Tibial nerve (tissue), 4 donors: Measurements from ENCODE around the gene BTRC. TPM values are rescaled to one million over a fixed set of nuclear protein-coding genes. Genes with fewer than 3 reads are reported as not detected.

Experiments
- DNase-seq, 2 donors: peaks; one replicate each; pipeline ENCODE4 v3.0.0-alpha.2; 2019; ENCODE audit warnings: low spot score in 2 of 2
- H3K27ac ChIP-seq, 4 donors: fragments of 200-600 bp; sonication (generic) in 3 of 4; one replicate each; pipeline ENCODE4 v1.5.1; 2017 to 2019; ENCODE audit warnings: mild to moderate bottlenecking in 1 of 4
- H3K27me3 ChIP-seq, 2 donors: fragments of 200-600 bp; sonication (generic) in 1 of 2; one replicate each; pipeline versions ENCODE4 v1.5.1 to v1.6.0; 2017 to 2019
- H3K36me3 ChIP-seq, 3 donors: fragments of 200-600 bp; sonication (generic); one replicate each; pipeline ENCODE4 v1.5.1; 2018 to 2019
- H3K4me1 ChIP-seq, 4 donors: fragments of 200-600 bp; sonication (generic) in 3 of 4; one replicate each; pipeline ENCODE4 v1.5.1; 2017 to 2019
- H3K4me3 ChIP-seq, 4 donors: fragments of 200-600 bp; sonication (generic) in 3 of 4; one replicate each; pipeline ENCODE4 v1.5.1; 2017 to 2019; ENCODE audit warnings: mild to moderate bottlenecking in 1 of 4, moderate library complexity in 1 of 4
- H3K9me3 ChIP-seq, 4 donors: fragments of 200-600 bp; sonication (generic) in 3 of 4; one replicate each; pipeline ENCODE4 v1.5.1; 2017 to 2019
- EP300 ChIP-seq, 2 donors: sonication (generic); formaldehyde crosslinking; IDR thresholded peaks; one replicate each; pipeline ENCODE4 v1.6.1; 2017; ENCODE audit warnings: antibody characterized with exemption in 2 of 2, mild to moderate bottlenecking in 1 of 2
- POLR2A ChIP-seq, 2 donors: fragments of 450-650 bp; IDR thresholded peaks; one replicate each; pipeline ENCODE4 v1.6.1; 2017; ENCODE audit warnings: antibody characterized with exemption in 2 of 2, mild to moderate bottlenecking in 2 of 2, moderate library complexity in 2 of 2
- WGBS, 2 donors: methylation state at CpG; one replicate each; pipeline ENCODE4 v1.1.5; 2018; 5-methylcytosine and 5-hydroxymethylcytosine counted together
- total RNA-seq, 4 donors: library from RNA; depleted of rRNA; stranded (reverse); fragments of >200 nt; gene quantifications; one replicate each; pipeline ENCODE4 v1.1.0, GENCODE V29; 2016
- TF ChIP-seq, protein P1 (sequence below), 5 experiments: fragments of 200-600 bp in 3 of 5; fragments of 450-650 bp in 2 of 5; sonication (generic) in 3 of 5; IDR thresholded peaks; one replicate each; pipeline ENCODE4 v1.5.1; 2016 to 2019; ENCODE audit warnings: antibody characterized with exemption in 5 of 5, mild to moderate bottlenecking in 3 of 5, moderate library complexity in 2 of 5

Gene BTRC
- total RNA-seq, 4 donors from 2014 or later: 7.9 to 14.2 (median 8.8) TPM

DNA sequence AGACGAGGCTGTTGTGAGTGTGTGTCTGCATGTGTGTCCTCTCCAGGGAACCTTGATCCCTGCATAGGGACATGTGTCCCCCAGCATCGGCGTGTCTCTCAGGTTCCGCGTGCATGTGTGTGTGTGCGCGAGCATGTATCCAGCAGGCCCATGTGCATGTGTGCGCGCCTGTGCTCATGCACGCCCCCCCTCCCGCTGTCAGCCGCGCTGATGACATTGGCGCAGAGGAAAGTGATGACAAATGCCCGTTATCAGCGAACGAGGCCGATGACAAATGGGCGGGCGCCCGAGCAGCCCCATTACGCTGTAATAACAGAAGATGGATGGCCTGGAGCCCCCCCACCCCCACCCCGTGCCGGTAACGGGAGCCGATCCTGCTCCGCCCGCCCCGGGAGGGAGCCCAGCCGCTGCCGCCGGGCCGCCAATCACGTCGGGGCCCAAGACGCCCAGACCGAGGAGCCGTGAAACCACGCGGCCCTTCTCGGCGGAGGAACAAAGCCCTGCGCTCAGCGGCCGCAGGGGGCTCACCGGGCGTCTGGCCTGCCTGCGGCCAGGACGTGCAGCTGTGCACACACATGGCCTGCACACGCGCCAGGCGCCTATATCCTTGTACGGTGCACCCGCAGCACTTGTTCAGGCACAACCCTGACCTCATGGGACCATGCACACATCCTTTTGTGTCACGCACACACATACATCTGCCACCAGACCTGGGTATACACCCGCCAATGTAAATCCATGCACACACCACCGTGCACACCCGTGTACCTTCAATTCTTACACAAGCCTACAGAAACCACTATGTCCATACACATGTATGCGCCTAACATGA lies 212.6 kb downstream of the BTRC start:
- peaks cover 0 to 29% (median 12%) of the 10 kb centered on the region in 4 donors for H3K4me1 ChIP-seq
- no peaks in the 10 kb centered on the region for H3K36me3 ChIP-seq
- DNase-seq: no peak
- H3K4me3 ChIP-seq: peak overlapping the region in 1 of 4 donors; percentile 6
- TF ChIP-seq EP300 (IDR thresholded peaks at IDR 0.05) (no peak), POLR2A (IDR thresholded peaks at IDR 0.05) (no peak)
- TF ChIP-seq, protein P1, sequence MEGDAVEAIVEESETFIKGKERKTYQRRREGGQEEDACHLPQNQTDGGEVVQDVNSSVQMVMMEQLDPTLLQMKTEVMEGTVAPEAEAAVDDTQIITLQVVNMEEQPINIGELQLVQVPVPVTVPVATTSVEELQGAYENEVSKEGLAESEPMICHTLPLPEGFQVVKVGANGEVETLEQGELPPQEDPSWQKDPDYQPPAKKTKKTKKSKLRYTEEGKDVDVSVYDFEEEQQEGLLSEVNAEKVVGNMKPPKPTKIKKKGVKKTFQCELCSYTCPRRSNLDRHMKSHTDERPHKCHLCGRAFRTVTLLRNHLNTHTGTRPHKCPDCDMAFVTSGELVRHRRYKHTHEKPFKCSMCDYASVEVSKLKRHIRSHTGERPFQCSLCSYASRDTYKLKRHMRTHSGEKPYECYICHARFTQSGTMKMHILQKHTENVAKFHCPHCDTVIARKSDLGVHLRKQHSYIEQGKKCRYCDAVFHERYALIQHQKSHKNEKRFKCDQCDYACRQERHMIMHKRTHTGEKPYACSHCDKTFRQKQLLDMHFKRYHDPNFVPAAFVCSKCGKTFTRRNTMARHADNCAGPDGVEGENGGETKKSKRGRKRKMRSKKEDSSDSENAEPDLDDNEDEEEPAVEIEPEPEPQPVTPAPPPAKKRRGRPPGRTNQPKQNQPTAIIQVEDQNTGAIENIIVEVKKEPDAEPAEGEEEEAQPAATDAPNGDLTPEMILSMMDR (IDR thresholded peaks at IDR 0.05): no peak
- peaks cover 4 to 84% of the 10 kb centered on the region in 2 donors for H3K27me3 ChIP-seq
- 17 to 35% methylated on average over 21 to 59 of the region's 59 CpGs for WGBS, 2 donors
- H3K27ac ChIP-seq: no peak overlapping the region
- no peaks in the 10 kb centered on the region for H3K9me3 ChIP-seq

DNA sequence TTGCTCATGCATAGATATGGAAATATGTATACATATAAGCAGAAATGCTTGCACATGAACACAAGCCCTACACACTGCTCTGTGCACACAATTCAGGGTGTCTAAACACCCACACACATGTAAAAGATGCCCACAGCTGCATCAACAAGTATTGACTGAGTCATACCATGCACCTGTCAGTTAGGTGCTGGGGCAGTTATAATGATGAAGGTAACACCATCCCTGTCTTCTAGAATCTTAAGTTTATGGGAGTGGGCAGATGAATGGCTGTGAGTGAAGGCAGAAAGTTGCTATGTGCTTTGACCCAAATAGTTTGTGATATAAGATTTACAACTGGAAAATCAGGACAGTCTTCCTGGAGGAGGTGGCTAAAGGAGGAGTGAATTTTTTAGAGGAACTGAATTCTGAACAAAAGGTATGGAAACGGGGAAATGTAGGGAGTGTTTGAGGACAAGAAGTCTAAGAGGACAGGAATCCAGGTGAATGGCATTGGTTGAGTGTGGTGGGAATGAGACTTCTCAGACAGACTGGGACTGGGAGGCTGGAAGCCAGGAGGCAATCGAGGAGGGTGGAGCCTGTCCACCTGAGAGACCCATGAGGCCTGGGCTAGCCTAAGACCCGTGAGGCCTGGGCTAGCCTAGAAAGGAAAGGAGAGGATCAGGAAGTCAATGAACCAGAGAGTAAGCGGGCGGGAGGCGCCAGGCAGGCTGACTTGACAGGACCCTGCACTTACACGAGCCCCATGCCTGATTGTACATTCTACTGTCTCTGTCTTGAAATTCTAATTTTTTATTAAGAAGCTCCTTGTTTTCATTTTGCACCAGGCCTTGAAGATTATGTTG lies 213.4 kb downstream of the BTRC start:
- TF ChIP-seq EP300 (IDR thresholded peaks at IDR 0.05) (no peak), POLR2A (IDR thresholded peaks at IDR 0.05) (no peak)
- TF ChIP-seq, protein P1 (IDR thresholded peaks at IDR 0.05): no peak
- Histone ChIP-seq H3K9me3 (peaks cover 0 to 4% (median 0%) of the 10 kb centered on the region in 4 donors), H3K4me1 (peaks cover 0 to 29% (median 12%) of the 10 kb centered on the region in 4 donors), H3K27ac (no peak overlapping the region), H3K27me3 (peaks cover 4 to 76% of the 10 kb centered on the region in 2 donors), H3K4me3 (no peak overlapping the region), H3K36me3 (peaks cover 0 to 4% (median 0%) of the 10 kb centered on the region in 3 donors)
- DNase-seq: no peak
- WGBS, 2 donors: 63 to 64% methylated on average over 7 of the region's 7 CpGs

DNA sequence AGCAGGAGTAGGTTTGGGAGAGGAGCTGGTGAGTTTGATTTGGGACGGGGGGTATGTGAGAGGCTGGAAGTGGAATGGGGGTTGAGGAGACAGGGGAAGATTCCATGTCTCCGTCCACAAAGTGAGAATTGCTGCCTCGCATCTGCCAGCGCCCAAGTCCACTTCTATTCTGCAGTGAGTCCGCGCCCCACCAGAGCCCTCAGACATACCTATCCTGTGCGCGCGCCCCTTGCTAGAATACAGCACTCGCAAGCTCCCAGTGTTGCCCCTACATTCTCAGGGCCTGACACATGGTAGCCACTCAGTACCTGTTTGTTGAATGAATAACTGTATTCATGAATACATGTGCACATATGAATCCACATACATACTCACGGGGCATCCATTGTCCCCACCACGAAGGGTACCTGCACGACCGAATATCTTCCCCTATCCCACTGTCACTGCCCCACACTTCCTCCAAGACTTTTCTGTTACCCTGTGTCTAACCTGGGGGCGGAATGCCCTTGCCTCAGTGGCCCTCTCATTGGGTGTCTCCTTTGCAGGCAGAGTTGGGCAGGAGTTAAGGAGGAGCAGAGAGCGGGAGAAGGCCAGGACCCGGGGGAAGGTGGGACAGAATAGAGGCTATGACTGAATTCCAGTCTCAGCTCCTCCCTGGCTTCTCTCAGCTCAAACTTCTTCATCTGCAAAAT lies 214.2 kb downstream of the BTRC start:
- DNase-seq: no peak
- WGBS, 2 donors: 80 to 85% methylated on average over 17 of the region's 17 CpGs
- peaks cover 0 to 12% (median 0%) of the 10 kb centered on the region in 3 donors for H3K36me3 ChIP-seq
- peaks cover 0 to 12% (median 2%) of the 10 kb centered on the region in 4 donors for H3K9me3 ChIP-seq
- TF ChIP-seq, protein P1 (IDR thresholded peaks at IDR 0.05): no peak
- TF ChIP-seq POLR2A (IDR thresholded peaks at IDR 0.05): no peak
- no peak for TF ChIP-seq EP300 (IDR thresholded peaks at IDR 0.05)
- H3K27ac ChIP-seq: no peak overlapping the region
- peaks cover 4 to 69% of the 10 kb centered on the region in 2 donors for H3K27me3 ChIP-seq
- H3K4me1 ChIP-seq: peaks cover 0 to 29% (median 12%) of the 10 kb centered on the region in 4 donors
- H3K4me3 ChIP-seq: no peak overlapping the region

DNA sequence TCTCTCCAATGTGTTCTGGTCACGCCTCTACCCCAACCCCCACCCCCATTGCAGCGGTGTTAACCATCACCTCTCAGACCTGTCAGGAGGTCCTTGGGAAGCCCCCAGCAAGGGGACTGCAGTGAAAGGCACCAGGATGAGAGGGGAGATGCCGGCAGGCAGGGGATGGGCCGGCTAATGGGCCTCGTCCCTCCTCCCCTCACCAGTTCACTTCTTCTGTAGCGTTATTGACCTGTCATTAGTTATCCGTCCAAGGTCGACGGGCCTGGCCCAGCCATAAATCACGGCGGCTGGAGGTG lies 215.3 kb downstream of the BTRC start:
- no peak overlapping the region for H3K4me3 ChIP-seq
- no peak for TF ChIP-seq POLR2A (IDR thresholded peaks at IDR 0.05)
- TF ChIP-seq, protein P1 (IDR thresholded peaks at IDR 0.05): no peak
- TF ChIP-seq EP300 (IDR thresholded peaks at IDR 0.05): no peak
- peaks cover 0 to 16% (median 2%) of the 10 kb centered on the region in 4 donors for H3K9me3 ChIP-seq
- WGBS, 2 donors: 3 to 7% methylated on average over 7 to 10 of the region's 11 CpGs
- H3K27ac ChIP-seq: no peak overlapping the region
- peaks cover 0 to 16% (median 0%) of the 10 kb centered on the region in 3 donors for H3K36me3 ChIP-seq
- peaks cover 0 to 29% (median 12%) of the 10 kb centered on the region in 4 donors for H3K4me1 ChIP-seq
- peaks cover 4 to 58% of the 10 kb centered on the region in 2 donors for H3K27me3 ChIP-seq
- DNase-seq: no peak
